ENCODE results near the gene RHBDD1.

GRCh38 chr2:226953826-226954225 lies 118.0 kb downstream of the RHBDD1 start:
- TF ChIP-seq CTCF (IDR thresholded peaks at IDR 0.05; ENCODE audit: extremely low read depth in 1 of 2, insufficient read depth in 1 of 2, low read depth in 1 of 2, low read length in 2 of 2) (no peak), POLR2A (IDR thresholded peaks at IDR 0.05; ENCODE audit: low read depth, low read length) (no peak), EZH2 (IDR thresholded peaks at IDR 0.05; ENCODE audit: borderline replicate concordance, low read depth, low read length, severe bottlenecking) (no peak), MAX (IDR thresholded peaks at IDR 0.05; ENCODE audit: insufficient read depth, insufficient read length) (no peak)
